HepG2 (cell line): ENCODE results near the gene TRIM27. TPM values are rescaled to one million over a fixed set of nuclear protein-coding genes. Genes with fewer than 3 reads are reported as not detected.
A peak's percentile ranks its signal among the peaks of the same experiment; 100 is the strongest.

Experiments
- ARNT ChIP-seq: fragments of 450-650 bp; IDR thresholded peaks from 2 replicates; pipeline ENCODE4 v1.6.1; 2017
- BCL6 ChIP-seq: IDR thresholded peaks from 2 replicates; pipeline ENCODE4 v1.6.1; 2016; ENCODE audit warnings: missing genetic modification reagents, missing compliant biosample characterization
- BRCA1 ChIP-seq: sonication (generic); formaldehyde crosslinking; IDR thresholded peaks from 2 replicates; pipeline ENCODE4 v1.4.0; 2020; ENCODE audit warnings: missing genetic modification reagents
- CCDC6 ChIP-seq: sonication (generic); formaldehyde crosslinking; IDR thresholded peaks from 2 replicates; pipeline ENCODE4 v1.8.1; 2022; ENCODE audit warnings: mild to moderate bottlenecking, missing genetic modification reagents, moderate library complexity
- DNMT3B ChIP-seq: conservative IDR thresholded peaks from 2 replicates; pipeline ENCODE4 v1.6.1; 2016; ENCODE audit warnings: missing biosample characterization, control low read depth
- ETV5 ChIP-seq: IDR thresholded peaks from 2 replicates; pipeline ENCODE4 v1.6.1; 2018; ENCODE audit warnings: missing biosample characterization, missing genetic modification reagents, inconsistent platforms, borderline replicate concordance
- FOXJ3 ChIP-seq: sonication (generic); formaldehyde crosslinking; IDR thresholded peaks from 2 replicates; pipeline ENCODE4 v1.4.0; 2020; ENCODE audit warnings: missing genetic modification reagents, mild to moderate bottlenecking, borderline replicate concordance
- HNRNPK ChIP-seq: fragments of 200-400 bp; formaldehyde crosslinking; IDR thresholded peaks from 2 replicates; pipeline ENCODE4 v1.6.1; 2018; ENCODE audit warnings: low read length, low read depth, moderate library complexity, mild to moderate bottlenecking; ENCODE audit not compliant: poor library complexity, severe bottlenecking
- KDM5B ChIP-seq: sonication (generic); formaldehyde crosslinking; IDR thresholded peaks from 2 replicates; pipeline ENCODE4 v1.4.0; 2020; ENCODE audit warnings: missing genetic modification reagents, mild to moderate bottlenecking, borderline replicate concordance
- MEIS2 ChIP-seq: sonication (generic); formaldehyde crosslinking; IDR thresholded peaks from 2 replicates; pipeline ENCODE4 v1.9.0; 2021; ENCODE audit warnings: mild to moderate bottlenecking, missing genetic modification reagents
- NR2F2 ChIP-seq: IDR thresholded peaks from 2 replicates; pipeline ENCODE4 v1.6.1; 2012; ENCODE audit warnings: low read depth, inconsistent platforms, borderline replicate concordance
- PITX1 ChIP-seq: sonication (generic); formaldehyde crosslinking; IDR thresholded peaks from 2 replicates; pipeline ENCODE4 v1.5.1; 2020; ENCODE audit warnings: mild to moderate bottlenecking, missing genetic modification reagents
- SMARCE1 ChIP-seq: fragments of 450-650 bp; IDR thresholded peaks from 2 replicates; pipeline ENCODE4 v1.6.1; 2017; ENCODE audit warnings: borderline replicate concordance
- SMC3 ChIP-seq: IDR thresholded peaks from 2 replicates; pipeline ENCODE4 v1.6.1; 2011; ENCODE audit warnings: low read length, improper control_type of control experiment
- SNAI1 ChIP-seq: sonication (generic); formaldehyde crosslinking; IDR thresholded peaks from 2 replicates; pipeline ENCODE4 v1.5.0; 2020; ENCODE audit warnings: mild to moderate bottlenecking, missing genetic modification reagents, borderline replicate concordance
- ZNF121 ChIP-seq: sonication (generic); formaldehyde crosslinking; IDR thresholded peaks from 2 replicates; pipeline ENCODE4 v1.5.0; 2020; ENCODE audit warnings: mild to moderate bottlenecking, missing genetic modification reagents
- ZNF160 ChIP-seq: sonication (generic); formaldehyde crosslinking; IDR thresholded peaks from 2 replicates; pipeline ENCODE4 v1.8.0; 2022; ENCODE audit warnings: mild to moderate bottlenecking, inconsistent platforms, missing genetic modification reagents
- ZNF550 ChIP-seq: sonication (generic); formaldehyde crosslinking; IDR thresholded peaks from 2 replicates; pipeline ENCODE4 v1.4.0; 2020; ENCODE audit warnings: mild to moderate bottlenecking, missing genetic modification reagents, borderline replicate concordance
- ZNF577 ChIP-seq: sonication (generic); formaldehyde crosslinking; IDR thresholded peaks from 2 replicates; pipeline ENCODE4 v1.4.0; 2020; ENCODE audit warnings: mild to moderate bottlenecking, low read depth, missing genetic modification reagents, borderline replicate concordance
- ZNF619 ChIP-seq: sonication (generic); formaldehyde crosslinking; IDR thresholded peaks from 2 replicates; pipeline ENCODE4 v1.4.0; 2020; ENCODE audit warnings: mild to moderate bottlenecking, missing genetic modification reagents
- ZNF678 ChIP-seq: sonication (generic); formaldehyde crosslinking; IDR thresholded peaks from 2 replicates; pipeline ENCODE4 v1.4.0; 2020; ENCODE audit warnings: mild to moderate bottlenecking, missing genetic modification reagents
- ZNF720 ChIP-seq: sonication (generic); formaldehyde crosslinking; IDR thresholded peaks from 2 replicates; pipeline ENCODE4 v1.4.0; 2020; ENCODE audit warnings: missing genetic modification reagents
- ZNF724P ChIP-seq: sonication (generic); formaldehyde crosslinking; IDR thresholded peaks from 2 replicates; pipeline ENCODE4 v1.8.0; 2022; ENCODE audit warnings: missing genetic modification reagents, borderline replicate concordance
- polyA plus RNA-seq, 8 experiments: library from polyadenylated mRNA; depleted of rRNA in 3 of 8; stranded (reverse) in 7 of 8; unstranded in 1 of 8; fragments of >200 nt; fragmentation: Illumina TruSeq in 4 of 8; extraction: Trizol in 4 of 8; gene quantifications; 2 replicates each; pipeline versions ENCODE4 v1.2.1 to v1.2.3, GENCODE V29; 2011 to 2016; ENCODE audit warnings: low read depth in 4 of 8, missing spikeins in 1 of 8, mixed read lengths in 1 of 8; ENCODE audit not compliant: insufficient read depth in 1 of 8
- total RNA-seq, 5 experiments: library from RNA; depleted of rRNA; stranded (reverse); fragments of >200 nt; fragmentation: Illumina TruSeq; extraction: Trizol; gene quantifications; 2 replicates each; pipeline ENCODE4 v1.2.3, GENCODE V29; 2016; ENCODE audit warnings: low read depth in 1 of 5
- TF ChIP-seq, protein P1 (sequence below): sonication (generic); formaldehyde crosslinking; conservative IDR thresholded peaks from 2 replicates; pipeline ENCODE4 v1.8.0; 2022; ENCODE audit warnings: mild to moderate bottlenecking, moderate library complexity, missing genetic modification reagents
- TF ChIP-seq, protein P2 (sequence below): sonication (generic); formaldehyde crosslinking; IDR thresholded peaks from 2 replicates; pipeline ENCODE4 v1.4.0; 2020; ENCODE audit warnings: mild to moderate bottlenecking, low read depth, missing genetic modification reagents
- TF ChIP-seq, protein P3 (sequence below): fragments of 450-650 bp; IDR thresholded peaks from 2 replicates; pipeline ENCODE4 v1.6.1; 2016

The TRIM27 gene
- total and polyA plus RNA-seq, 2 of the 13 experiments (the other 11 are each of a cell fraction or from before 2014, with no cell fraction given), result 88.6 to 112 TPM

- TF ChIP-seq FOXJ3 (CRISPR knock-in tag) (0 out of 2 replicates have a peak, but pooled peaks have one; percentile 50), SNAI1 (CRISPR knock-in tag) (no peak), SMARCE1 (no peak), BRCA1 (CRISPR knock-in tag) (no peak), ZNF678 (no peak), ZNF619 (CRISPR knock-in tag) (peak; percentile 7; the same call in 1 of the 2 replicates), CCDC6 (CRISPR knock-in tag) (peak; percentile 47; the same call in 1 of the 2 replicates), DNMT3B (CRISPR knock-in tag) (no peak), ZNF577 (CRISPR knock-in tag) (0 out of 2 replicates have a peak, but pooled peaks have one; percentile 51), ZNF121 (CRISPR knock-in tag) (0 out of 2 replicates have a peak, but pooled peaks have one; percentile 35), SMC3 (no peak), PITX1 (peak; percentile 85; the same call in 1 of the 2 replicates), ZNF160 (no peak), KDM5B (CRISPR knock-in tag) (no peak; the same call in 1 of the 2 replicates), ARNT (no peak), BCL6 (0 out of 2 replicates have a peak, but pooled peaks have one; percentile 8), ZNF724P (CRISPR knock-in tag) (no peak; the same call in 1 of the 2 replicates), ZNF550 (CRISPR knock-in tag) (0 out of 2 replicates have a peak, but pooled peaks have one; percentile 72), MEIS2 (peak; percentile 5; the same call in 1 of the 2 replicates), HNRNPK (peak; percentile 40), NR2F2 (no peak), ETV5 (CRISPR knock-in tag) (no peak), ZNF720 (CRISPR knock-in tag) (no peak; the same call in 1 of the 2 replicates)
- TF ChIP-seq, protein P1, sequence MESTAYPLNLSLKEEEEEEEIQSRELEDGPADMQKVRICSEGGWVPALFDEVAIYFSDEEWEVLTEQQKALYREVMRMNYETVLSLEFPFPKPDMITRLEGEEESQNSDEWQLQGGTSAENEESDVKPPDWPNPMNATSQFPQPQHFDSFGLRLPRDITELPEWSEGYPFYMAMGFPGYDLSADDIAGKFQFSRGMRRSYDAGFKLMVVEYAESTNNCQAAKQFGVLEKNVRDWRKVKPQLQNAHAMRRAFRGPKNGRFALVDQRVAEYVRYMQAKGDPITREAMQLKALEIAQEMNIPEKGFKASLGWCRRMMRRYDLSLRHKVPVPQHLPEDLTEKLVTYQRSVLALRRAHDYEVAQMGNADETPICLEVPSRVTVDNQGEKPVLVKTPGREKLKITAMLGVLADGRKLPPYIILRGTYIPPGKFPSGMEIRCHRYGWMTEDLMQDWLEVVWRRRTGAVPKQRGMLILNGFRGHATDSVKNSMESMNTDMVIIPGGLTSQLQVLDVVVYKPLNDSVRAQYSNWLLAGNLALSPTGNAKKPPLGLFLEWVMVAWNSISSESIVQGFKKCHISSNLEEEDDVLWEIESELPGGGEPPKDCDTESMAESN, result no peak; the same call in 1 of the 2 replicates
- TF ChIP-seq, protein P2, sequence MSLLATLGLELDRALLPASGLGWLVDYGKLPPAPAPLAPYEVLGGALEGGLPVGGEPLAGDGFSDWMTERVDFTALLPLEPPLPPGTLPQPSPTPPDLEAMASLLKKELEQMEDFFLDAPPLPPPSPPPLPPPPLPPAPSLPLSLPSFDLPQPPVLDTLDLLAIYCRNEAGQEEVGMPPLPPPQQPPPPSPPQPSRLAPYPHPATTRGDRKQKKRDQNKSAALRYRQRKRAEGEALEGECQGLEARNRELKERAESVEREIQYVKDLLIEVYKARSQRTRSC, result no peak
- TF ChIP-seq, protein P3, sequence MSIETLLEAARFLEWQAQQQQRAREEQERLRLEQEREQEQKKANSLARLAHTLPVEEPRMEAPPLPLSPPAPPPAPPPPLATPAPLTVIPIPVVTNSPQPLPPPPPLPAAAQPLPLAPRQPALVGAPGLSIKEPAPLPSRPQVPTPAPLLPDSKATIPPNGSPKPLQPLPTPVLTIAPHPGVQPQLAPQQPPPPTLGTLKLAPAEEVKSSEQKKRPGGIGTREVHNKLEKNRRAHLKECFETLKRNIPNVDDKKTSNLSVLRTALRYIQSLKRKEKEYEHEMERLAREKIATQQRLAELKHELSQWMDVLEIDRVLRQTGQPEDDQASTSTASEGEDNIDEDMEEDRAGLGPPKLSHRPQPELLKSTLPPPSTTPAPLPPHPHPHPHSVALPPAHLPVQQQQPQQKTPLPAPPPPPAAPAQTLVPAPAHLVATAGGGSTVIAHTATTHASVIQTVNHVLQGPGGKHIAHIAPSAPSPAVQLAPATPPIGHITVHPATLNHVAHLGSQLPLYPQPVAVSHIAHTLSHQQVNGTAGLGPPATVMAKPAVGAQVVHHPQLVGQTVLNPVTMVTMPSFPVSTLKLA, result no peak; the same call in 1 of the 2 replicates
Observed at GRCh38 chr6:28943557-28944411, 20.0 kb upstream of the TRIM27 start (continued).
